Left lung (tissue), 10 donors: ENCODE data around the gene TTLL5. TPM values are rescaled to one million over a fixed set of nuclear protein-coding genes. Genes with fewer than 3 reads are reported as not detected.

Experiments
- ATAC-seq: fragments of 200-7000 bp; cut with Tn5 transposase; one replicate; pipeline ENCODE4 v1.9.1; 2020; ENCODE audit warnings: moderate library complexity
- DNase-seq, 4 donors: peaks; one replicate each; pipeline ENCODE4 v3.0.0-alpha.2; 2013 to 2020
- H3K27ac ChIP-seq, 2 donors: fragments of 200-600 bp; sonication (generic) in 1 of 2; one replicate each; pipeline versions ENCODE4 v1.5.0 to v1.8.0; 2020 to 2021
- H3K27me3 ChIP-seq, 2 donors: fragments of 200-600 bp; sonication (generic) in 1 of 2; one replicate each; pipeline versions ENCODE4 v1.5.0 to v1.8.0; 2020 to 2021
- H3K36me3 ChIP-seq, 2 donors: fragments of 200-600 bp; sonication (generic) in 1 of 2; one replicate each; pipeline versions ENCODE4 v1.5.0 to v1.8.0; 2020 to 2021
- H3K4me1 ChIP-seq, 2 donors: fragments of 200-600 bp; one replicate each; pipeline ENCODE4 v1.8.0; 2021
- H3K4me3 ChIP-seq, 2 donors: fragments of 200-600 bp; sonication (generic) in 1 of 2; one replicate each; pipeline versions ENCODE4 v1.5.0 to v1.8.0; 2020 to 2021; ENCODE audit warnings: mild to moderate bottlenecking in 1 of 2
- H3K9me3 ChIP-seq, 2 donors: fragments of 200-600 bp; sonication (generic) in 1 of 2; one replicate each; pipeline versions ENCODE4 v1.5.0 to v1.8.0; 2020 to 2021
- CTCF ChIP-seq, 2 donors: fragments of 200-600 bp; sonication (generic) in 1 of 2; IDR thresholded peaks; one replicate each; pipeline versions ENCODE4 v1.5.0 to v1.8.0; 2021; ENCODE audit warnings: antibody characterized with exemption in 2 of 2
- intact Hi-C, 2 donors: fragments of 100-400 bp; cut with DNase I; formaldehyde crosslinking; loops; one replicate each; pipeline versions ENCODE4 v1.11.2 to v1.14.2; 2022
- polyA plus RNA-seq, 6 donors: library from polyadenylated mRNA; unstranded; fragments of 120-200 nt; gene quantifications; one replicate each; pipeline ENCODE4 v1.2.1, GENCODE V29; 2013; ENCODE audit not compliant: insufficient read length in 6 of 6
- total RNA-seq, 2 donors: library from RNA; stranded (reverse); fragmentation: NEBNext Ultra II Directional; extraction: Animal tissue kit (Norgen Biotek cat#: 25700); gene quantifications; one replicate each; pipeline ENCODE4 v1.2.1, GENCODE V29; 2021
- donor health status: DM: no; HTN: yes; CAD: no.
- donor health status: DM: no; HTN: no; CAD: no.

Gene TTLL5
- total and polyA plus RNA-seq, 8 donors = 30.8 to 46.7 (median 42.1) TPM

- Histone ChIP-seq H3K4me3 (no peak overlapping the region), H3K9me3 (no peaks in the 10 kb centered on the region), H3K27ac (no peak overlapping the region), H3K27me3 (no peaks in the 10 kb centered on the region), H3K36me3 (peaks cover 0 to 20% of the 10 kb centered on the region in 2 donors), H3K4me1 (peaks cover 0 to 3% of the 10 kb centered on the region in 2 donors)
- no peak for TF ChIP-seq CTCF (IDR thresholded peaks at IDR 0.05)
- ATAC-seq = no peak
- no peak for DNase-seq
- intact Hi-C loops = no loop called here
Observed at GRCh38 chr14:75726321-75726720, 65.3 kb downstream of the TTLL5 start.

GRCh38 chr14:75727124-75727523 is 66.1 kb downstream of the TTLL5 start:
- no peak overlapping the region for H3K4me3 ChIP-seq
- H3K4me1 ChIP-seq = peaks cover 0 to 3% of the 10 kb centered on the region in 2 donors
- H3K27me3 ChIP-seq = no peaks in the 10 kb centered on the region
- ATAC-seq = no peak
- no peak overlapping the region for H3K27ac ChIP-seq
- no peak for DNase-seq
- H3K9me3 ChIP-seq = no peaks in the 10 kb centered on the region
- intact Hi-C loops = no loop called here
- no peak for TF ChIP-seq CTCF (IDR thresholded peaks at IDR 0.05)
- H3K36me3 ChIP-seq = peaks cover 0 to 15% of the 10 kb centered on the region in 2 donors

GRCh38 chr14:75732888-75733287 is 71.8 kb downstream of the TTLL5 start:
- Histone ChIP-seq H3K36me3 (peaks cover 0 to 16% of the 10 kb centered on the region in 2 donors), H3K27me3 (no peaks in the 10 kb centered on the region), H3K4me3 (no peak overlapping the region), H3K27ac (no peak overlapping the region), H3K9me3 (no peaks in the 10 kb centered on the region), H3K4me1 (no peaks in the 10 kb centered on the region)
- DNase-seq (no peak), ATAC-seq (no peak)
- intact Hi-C loops = no loop called here
- no peak for TF ChIP-seq CTCF (IDR thresholded peaks at IDR 0.05)

GRCh38 chr14:75734854-75735253 is 73.8 kb downstream of the TTLL5 start:
- no peaks in the 10 kb centered on the region for H3K4me1 ChIP-seq
- H3K4me3 ChIP-seq = no peak overlapping the region
- no peaks in the 10 kb centered on the region for H3K9me3 ChIP-seq
- no peak for TF ChIP-seq CTCF (IDR thresholded peaks at IDR 0.05)
- intact Hi-C loops = no loop called here
- peaks cover 0 to 16% of the 10 kb centered on the region in 2 donors for H3K36me3 ChIP-seq
- no peaks in the 10 kb centered on the region for H3K27me3 ChIP-seq
- ATAC-seq (no peak), DNase-seq (no peak)
- H3K27ac ChIP-seq = no peak overlapping the region

- Histone ChIP-seq H3K9me3 (no peaks in the 10 kb centered on the region), H3K27me3 (no peaks in the 10 kb centered on the region), H3K36me3 (peaks cover 0 to 13% of the 10 kb centered on the region in 2 donors), H3K4me1 (no peaks in the 10 kb centered on the region), H3K27ac (no peak overlapping the region), H3K4me3 (no peak overlapping the region)
- ATAC-seq (no peak), DNase-seq (no peak)
- intact Hi-C loops = no loop called here
- TF ChIP-seq CTCF (IDR thresholded peaks at IDR 0.05) = no peak
Observed at GRCh38 chr14:75736845-75737485, 75.9 kb downstream of the TTLL5 start.
